ENCODE data around the gene PHF24.

Gene PHF24

DNA sequence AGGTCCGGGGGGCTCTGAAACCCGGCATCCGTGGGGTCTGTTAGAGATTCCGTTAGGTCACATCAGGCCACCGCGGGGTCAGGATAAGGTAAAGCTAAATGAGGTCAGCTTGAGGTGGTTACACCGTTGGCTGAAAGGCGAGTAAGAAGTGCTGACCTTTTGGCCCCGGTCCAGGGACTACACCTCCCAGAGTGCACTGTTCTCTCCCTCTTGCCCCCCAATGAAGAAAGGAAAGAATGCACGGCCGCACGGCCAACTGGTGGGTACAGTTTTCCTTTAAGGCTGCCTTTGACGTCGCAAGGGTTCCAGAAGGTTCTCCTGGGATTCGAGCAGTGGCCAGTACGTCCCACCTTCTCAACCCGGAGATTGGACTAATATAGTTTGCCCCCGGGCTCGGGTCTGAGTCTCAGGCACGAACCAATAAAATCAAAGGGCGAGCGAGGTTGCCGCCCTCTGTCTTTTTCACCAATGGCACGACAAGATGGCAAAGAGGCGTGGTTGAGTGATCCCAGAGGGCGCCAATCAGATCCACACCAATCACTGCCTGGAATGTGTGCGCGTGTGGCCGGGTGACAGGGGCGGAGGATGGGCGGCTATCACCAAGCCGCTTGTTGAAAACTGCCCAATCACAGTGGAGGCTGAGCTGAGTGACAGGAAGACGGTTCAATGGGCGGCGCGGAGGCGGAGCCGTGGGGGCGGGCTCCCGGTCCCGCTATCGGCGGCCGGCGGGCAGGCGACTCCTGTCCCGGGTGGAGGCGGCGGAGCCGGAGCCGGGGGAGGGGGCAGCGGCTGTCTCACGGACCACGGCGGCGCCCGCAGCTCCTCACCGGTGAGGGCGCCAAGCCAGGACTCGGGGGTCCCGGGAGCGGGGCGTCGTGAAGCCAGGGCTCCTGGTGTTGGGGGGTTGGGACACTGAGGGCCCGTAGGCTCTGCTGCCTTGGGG is 31.2 kb downstream of the PHF24 start, which contains the start of gene DNAJB5:
DNAJB5 (plus strand) TSS at position 743 of the 943 bp plus-strand sequence. CDS start 886 bp downstream, outside the sequence.
- H3K4ac ChIP-seq (ENCODE audit: low read depth in 1 of 2, low read length in 2 of 2) = peak within 1 kb of the TSS; percentile 80 to 82
- H2BK5ac ChIP-seq (ENCODE audit: low read depth, low read length, poor library complexity, severe bottlenecking) = peak within 1 kb of the TSS; percentile 71
- H3K14ac ChIP-seq (ENCODE audit: low read length in 2 of 2) = peak within 1 kb of the TSS in 1 of 2 experiments; percentile 92
- peak within 1 kb of the TSS; percentile 45 for H3K27ac ChIP-seq (ENCODE audit: low read length, poor library complexity, severe bottlenecking)
- H3K27me3 ChIP-seq (ENCODE audit: control insufficient read depth in 1 of 2, insufficient read depth in 1 of 2, low read length in 2 of 2) = peaks cover 0 to 3% of the 10 kb centered on the region in 2 experiments
- peak within 1 kb of the TSS; percentile 93 for H3K9ac ChIP-seq (ENCODE audit: low read length)
- peaks cover 50% of the 10 kb centered on the region for H3K4me1 ChIP-seq (ENCODE audit: control insufficient read depth, insufficient read depth, low read depth, low read length)
- H4K8ac ChIP-seq (ENCODE audit: low read length) = peak within 1 kb of the TSS; percentile 64
- peak within 1 kb of the TSS; percentile 82 to 87 for H3K4me3 ChIP-seq (ENCODE audit: insufficient read depth in 1 of 2, low read depth in 1 of 2, low read length in 2 of 2)
- H2BK15ac ChIP-seq (ENCODE audit: low read depth, poor library complexity, severe bottlenecking) = peak within 1 kb of the TSS; percentile 99
- peak; percentile 100 for DNase-seq
- WGBS = 2% methylated on average over 46 of the region's 65 CpGs
- H4K91ac ChIP-seq (ENCODE audit: low read length) = peak within 1 kb of the TSS; percentile 48
- peak within 1 kb of the TSS in 1 of 2 experiments; percentile 2 for H3K23ac ChIP-seq (ENCODE audit: low read length in 2 of 2)
- peaks cover 13% of the 10 kb centered on the region for H3K79me1 ChIP-seq (replicated peaks; ENCODE audit: low read length, poor library complexity, severe bottlenecking)
- H3K4me2 ChIP-seq (ENCODE audit: low read length, poor library complexity, severe bottlenecking) = peak within 1 kb of the TSS; percentile 88
- H2AK5ac ChIP-seq (ENCODE audit: low read length, severe bottlenecking) = no peak within 1 kb of the TSS
- peak within 1 kb of the TSS; percentile 86 for H3K18ac ChIP-seq (ENCODE audit: low read depth in 1 of 2, low read length in 2 of 2)
- H2BK120ac ChIP-seq (ENCODE audit: low read depth, low read length) = peak within 1 kb of the TSS; percentile 85
- peak within 1 kb of the TSS; percentile 74 for H2AFZ ChIP-seq (ENCODE audit: low read depth, low read length)
- peak within 1 kb of the TSS; percentile 63 to 70 for H2BK12ac ChIP-seq (ENCODE audit: low read length in 2 of 2)
- H3K9me3 ChIP-seq (ENCODE audit: control insufficient read depth, low read length) = no peaks in the 10 kb centered on the region
- H3K36me3 ChIP-seq (ENCODE audit: control insufficient read depth in 1 of 2, insufficient read depth in 2 of 2, low read depth in 1 of 2, low read length in 2 of 2) = peaks cover 0 to 8% of the 10 kb centered on the region in 2 experiments

DNA sequence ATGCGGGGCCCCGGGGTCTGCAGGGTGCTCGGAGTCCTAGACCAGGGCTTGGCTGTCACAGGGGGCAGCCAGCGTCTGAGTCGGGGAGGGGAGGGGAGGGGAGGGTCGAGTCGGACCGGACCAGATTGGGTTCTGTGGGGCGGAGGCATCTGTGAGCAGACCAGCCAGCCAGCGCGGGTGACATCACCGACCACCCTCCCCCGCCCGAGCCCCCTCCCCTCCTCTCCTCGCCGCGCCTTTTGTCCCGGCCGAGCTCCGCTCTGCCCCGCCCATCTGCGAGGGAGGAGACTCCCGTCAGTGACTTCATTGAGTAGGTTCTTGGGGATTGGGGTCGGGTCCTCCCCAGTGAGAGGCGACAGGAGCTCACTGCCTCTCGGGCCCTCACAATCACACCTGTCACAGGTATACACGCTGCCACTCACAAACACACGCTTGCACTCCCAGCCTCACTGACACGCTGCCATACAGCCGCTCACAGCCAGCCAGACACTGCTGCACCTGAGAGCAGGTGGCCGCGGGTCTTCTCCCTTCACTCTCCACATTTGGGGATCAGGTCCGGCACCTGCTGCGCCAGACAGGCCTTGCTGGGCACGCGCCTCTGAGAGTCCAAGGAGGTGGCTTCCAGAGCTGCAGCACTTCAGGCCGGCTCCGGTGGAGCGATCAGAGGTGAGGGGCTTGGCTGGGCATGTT is 32.0 kb downstream of the PHF24 start:
- Histone ChIP-seq H3K27ac (ENCODE audit: low read length, poor library complexity, severe bottlenecking) (peak overlapping the region; percentile 45), H4K8ac (ENCODE audit: low read length) (peak overlapping the region; percentile 64), H3K27me3 (ENCODE audit: control insufficient read depth in 1 of 2, insufficient read depth in 1 of 2, low read length in 2 of 2) (no peaks in the 10 kb centered on the region), H3K4me3 (ENCODE audit: insufficient read depth in 1 of 2, low read depth in 1 of 2, low read length in 2 of 2) (peak overlapping the region; percentile 82 to 87), H2BK12ac (ENCODE audit: low read length in 2 of 2) (peak overlapping the region; percentile 63 to 70), H2AFZ (ENCODE audit: low read depth, low read length) (peak overlapping the region; percentile 72), H2BK120ac (ENCODE audit: low read depth, low read length) (peak overlapping the region; percentile 85), H3K36me3 (ENCODE audit: control insufficient read depth in 1 of 2, insufficient read depth in 2 of 2, low read depth in 1 of 2, low read length in 2 of 2) (peaks cover 1 to 8% of the 10 kb centered on the region in 2 experiments), H3K9ac (ENCODE audit: low read length) (peak overlapping the region; percentile 93), H3K14ac (ENCODE audit: low read length in 2 of 2) (peak overlapping the region in 1 of 2 experiments; percentile 92), H2AK5ac (ENCODE audit: low read length, severe bottlenecking) (no peak overlapping the region), H3K4me1 (ENCODE audit: control insufficient read depth, insufficient read depth, low read depth, low read length) (peaks cover 50% of the 10 kb centered on the region), H2BK15ac (ENCODE audit: low read depth, poor library complexity, severe bottlenecking) (peak overlapping the region; percentile 99), H4K91ac (ENCODE audit: low read length) (peak overlapping the region; percentile 48), H3K4me2 (ENCODE audit: low read length, poor library complexity, severe bottlenecking) (peak overlapping the region; percentile 88), H2BK5ac (ENCODE audit: low read depth, low read length, poor library complexity, severe bottlenecking) (peak overlapping the region; percentile 71), H3K79me1 (replicated peaks; ENCODE audit: low read length, poor library complexity, severe bottlenecking) (peaks cover 13% of the 10 kb centered on the region), H3K4ac (ENCODE audit: low read depth in 1 of 2, low read length in 2 of 2) (peak overlapping the region; percentile 80 to 82), H3K9me3 (ENCODE audit: control insufficient read depth, low read length) (no peaks in the 10 kb centered on the region), H3K18ac (ENCODE audit: low read depth in 1 of 2, low read length in 2 of 2) (peak overlapping the region; percentile 86), H3K23ac (ENCODE audit: low read length in 2 of 2) (peak overlapping the region in 1 of 2 experiments; percentile 2)
- peak; percentile 80 for DNase-seq
- 15% methylated on average over 17 of the region's 39 CpGs for WGBS

DNA sequence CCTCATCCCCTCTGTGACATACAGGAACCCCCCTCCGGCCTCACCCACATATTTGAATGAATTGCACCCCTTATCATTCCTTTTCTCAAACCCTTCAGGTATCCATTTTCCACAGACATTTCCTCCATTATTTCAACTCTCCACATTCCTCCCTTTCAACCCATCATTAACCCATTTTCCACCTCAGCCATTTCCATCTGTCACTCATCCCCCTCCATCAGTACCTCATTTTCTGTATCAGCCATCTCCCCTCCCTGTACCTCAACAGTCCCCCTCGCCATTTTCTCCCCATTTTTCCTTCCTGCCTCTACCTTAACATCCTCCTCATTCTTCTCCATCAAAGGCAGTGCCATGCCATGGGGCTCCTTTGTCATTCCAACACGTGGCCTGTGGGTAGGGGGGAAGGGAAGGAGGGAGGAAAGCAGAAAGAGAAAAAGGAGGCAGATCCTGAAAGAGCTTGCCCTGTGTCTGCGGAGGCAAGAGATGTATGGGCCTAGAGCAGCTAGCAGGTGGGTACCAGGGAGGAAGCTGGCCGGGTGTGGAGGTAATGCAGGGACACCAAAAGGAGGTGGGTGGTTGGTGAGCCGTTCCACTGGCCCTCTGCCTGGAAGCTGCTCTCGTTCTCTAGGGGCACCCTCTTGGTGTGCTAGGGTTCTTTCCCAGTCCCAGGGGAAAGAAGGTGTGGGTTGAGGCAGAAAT is 33.0 kb downstream of the PHF24 start:
- Histone ChIP-seq H3K23ac (ENCODE audit: low read length in 2 of 2) (no peak overlapping the region), H2BK12ac (ENCODE audit: low read length in 2 of 2) (peak overlapping the region; percentile 1 to 24), H2AK5ac (ENCODE audit: low read length, severe bottlenecking) (peak overlapping the region; percentile 34), H3K9me3 (ENCODE audit: control insufficient read depth, low read length) (no peaks in the 10 kb centered on the region), H3K36me3 (ENCODE audit: control insufficient read depth in 1 of 2, insufficient read depth in 2 of 2, low read depth in 1 of 2, low read length in 2 of 2) (peaks cover 10 to 12% of the 10 kb centered on the region in 2 experiments), H3K9ac (ENCODE audit: low read length) (peak overlapping the region; percentile 93), H3K4me1 (ENCODE audit: control insufficient read depth, insufficient read depth, low read depth, low read length) (peaks cover 52% of the 10 kb centered on the region), H3K27ac (ENCODE audit: low read length, poor library complexity, severe bottlenecking) (no peak overlapping the region), H2BK5ac (ENCODE audit: low read depth, low read length, poor library complexity, severe bottlenecking) (no peak overlapping the region), H3K4ac (ENCODE audit: low read depth in 1 of 2, low read length in 2 of 2) (no peak overlapping the region), H3K4me3 (ENCODE audit: insufficient read depth in 1 of 2, low read depth in 1 of 2, low read length in 2 of 2) (peak overlapping the region in 1 of 2 experiments; percentile 82), H2BK120ac (ENCODE audit: low read depth, low read length) (no peak overlapping the region), H3K14ac (ENCODE audit: low read length in 2 of 2) (peak overlapping the region in 1 of 2 experiments; percentile 31), H3K18ac (ENCODE audit: low read depth in 1 of 2, low read length in 2 of 2) (no peak overlapping the region), H2AFZ (ENCODE audit: low read depth, low read length) (no peak overlapping the region), H3K4me2 (ENCODE audit: low read length, poor library complexity, severe bottlenecking) (no peak overlapping the region), H2BK15ac (ENCODE audit: low read depth, poor library complexity, severe bottlenecking) (no peak overlapping the region), H3K27me3 (ENCODE audit: control insufficient read depth in 1 of 2, insufficient read depth in 1 of 2, low read length in 2 of 2) (no peaks in the 10 kb centered on the region), H3K79me1 (replicated peaks; ENCODE audit: low read length, poor library complexity, severe bottlenecking) (peaks cover 15% of the 10 kb centered on the region), H4K8ac (ENCODE audit: low read length) (no peak overlapping the region), H4K91ac (ENCODE audit: low read length) (no peak overlapping the region)
- WGBS = 60% methylated on average over 5 of the region's 7 CpGs
- no peak for DNase-seq

All from mesenchymal stem cell (in vitro differentiated cells and primary cell).